ENCODE measurements around the gene ISLR. TPM values are rescaled to one million over a fixed set of nuclear protein-coding genes. Genes with fewer than 3 reads are reported as not detected.

The ISLR gene
- total and polyA plus RNA-seq, 2 of the 8 experiments (the other 6 are each of a cell fraction or from before 2014, with no cell fraction given): 0.29 to 0.35 TPM

DNA sequence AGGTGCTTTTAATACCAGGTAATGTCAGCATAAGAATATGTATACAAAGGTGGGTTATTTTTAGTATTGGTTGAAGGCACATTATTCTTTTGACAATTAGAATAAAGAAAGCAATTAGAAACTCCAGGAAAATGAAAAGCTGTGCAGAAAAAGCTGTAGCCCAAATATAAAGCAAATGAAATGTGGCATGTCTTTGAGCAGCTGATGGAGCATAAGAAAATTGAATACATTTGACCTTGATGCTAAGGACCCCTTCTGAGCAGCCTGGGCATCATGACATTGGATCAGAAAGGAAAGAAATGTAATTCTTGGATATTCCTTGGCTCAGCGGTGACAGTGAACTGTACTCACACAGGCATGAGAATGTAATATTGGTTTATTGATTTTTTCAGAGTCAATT lies 8.0 kb upstream of the ISLR start:
- H3K4me2 ChIP-seq (ENCODE audit: insufficient read depth in 1 of 2, low read depth in 2 of 2, low read length in 2 of 2): no peak overlapping the region
- no peak overlapping the region for H2BK5ac ChIP-seq (ENCODE audit: low read depth, low read length)
- H4K8ac ChIP-seq (ENCODE audit: extremely low read depth, insufficient read depth, low read length): no peak overlapping the region
- no peak overlapping the region for H3K4ac ChIP-seq (replicated peaks; ENCODE audit: insufficient read length, low read depth, low read length)
- no peaks in the 10 kb centered on the region for H3K79me2 ChIP-seq (ENCODE audit: control insufficient read depth in 1 of 2, insufficient read depth in 2 of 2, low read length in 2 of 2)
- H2BK15ac ChIP-seq (ENCODE audit: low read length): no peak overlapping the region
- H3K4me1 ChIP-seq (replicated peaks in 1 of 4; ENCODE audit: control insufficient read depth in 3 of 4, insufficient read depth in 4 of 4, low read length in 3 of 4): no peaks in the 10 kb centered on the region; a peak in 1 of 7 replicates
- peaks cover 2% of the 10 kb centered on the region; the same call in 1 of the 2 replicates for H3K23me2 ChIP-seq (ENCODE audit: low read depth, low read length)
- H2BK120ac ChIP-seq (replicated peaks; ENCODE audit: low read depth, low read length): no peak overlapping the region
- no peak overlapping the region for H3K18ac ChIP-seq (ENCODE audit: extremely low read depth, low read length)
- no peak overlapping the region for H3K23ac ChIP-seq (ENCODE audit: insufficient read length)
- no peak overlapping the region for H3K56ac ChIP-seq (replicated peaks; ENCODE audit: insufficient read length, low read depth, low read length)
- 95% methylated on average over 1 of the region's 1 CpG; no CpG with 5 or more reads in 1 of the 2 experiments for WGBS, 2 experiments (ENCODE audit: extremely low coverage in 1 of 2, insufficient coverage in 1 of 2, insufficient read length in 1 of 2, insufficient replicate concordance in 2 of 2, low coverage in 1 of 2, low lambda C conversion rate in 2 of 2, missing lambda C conversion rate in 1 of 2)
- H2BK20ac ChIP-seq (ENCODE audit: low read length): no peak overlapping the region
- DNase-seq (ENCODE audit: low read depth in 1 of 2, low spot score in 2 of 2) (no peak), FAIRE-seq (no peak)
- no peaks in the 10 kb centered on the region for H3K79me1 ChIP-seq (ENCODE audit: low read depth, low read length)
- no peaks in the 10 kb centered on the region for H3K36me3 ChIP-seq (ENCODE audit: control insufficient read depth in 2 of 4, insufficient read depth in 4 of 4, low read length in 3 of 4)
- no peaks in the 10 kb centered on the region for H3K27me3 ChIP-seq (replicated peaks in 1 of 4; ENCODE audit: control insufficient read depth in 3 of 4, extremely low read depth in 1 of 4, insufficient read depth in 3 of 4, low read length in 3 of 4)
- no peak overlapping the region for H3K14ac ChIP-seq (ENCODE audit: insufficient read length)
- H4K91ac ChIP-seq (replicated peaks; ENCODE audit: insufficient read length, low read length): no peak overlapping the region
- H2AFZ ChIP-seq (ENCODE audit: low read length): no peak overlapping the region
- ChIA-PET POLR2A (ENCODE audit: partially characterized antibody) (interaction anchor here (0.9 kb wide), 1 partner anchor 11 kb away, joined by 4 read pairs; no protein-coding TSS in a partner anchor), CTCF (ENCODE audit: partially characterized antibody) (interaction anchor here (0.7 to 1.4 kb wide), 5 partner anchors 9 to 155 kb away, joined by 3 to 7 read pairs (median 3); partner anchors contain the start of gene STRA6)
- H3K9me3 ChIP-seq (ENCODE audit: insufficient read depth in 2 of 2, low read depth in 1 of 2, low read length in 1 of 2): no peaks in the 10 kb centered on the region
- H4K20me1 ChIP-seq (replicated peaks in 1 of 2; ENCODE audit: control insufficient read depth in 1 of 2, insufficient read depth in 2 of 2, low read length in 2 of 2): no peaks in the 10 kb centered on the region
- no peak overlapping the region for H3K4me3 ChIP-seq (ENCODE audit: extremely low read depth in 1 of 4, insufficient read depth in 2 of 4, low read depth in 3 of 4, low read length in 4 of 4)
- no peak overlapping the region for H4K5ac ChIP-seq (ENCODE audit: insufficient read length, low read depth, low read length)
- H3K27ac ChIP-seq (ENCODE audit: low read depth, low read length): no peak overlapping the region
- H2AK5ac ChIP-seq (ENCODE audit: low read depth, low read length): no peak overlapping the region
- TF ChIP-seq SP4 (IDR thresholded peaks at IDR 0.05; ENCODE audit: low read length) (no peak), CHD1 (IDR thresholded peaks at IDR 0.05; ENCODE audit: low read depth, low read length) (no peak), CEBPB (IDR thresholded peaks at IDR 0.05; ENCODE audit: low read depth, low read length) (no peak), CBX5 (IDR thresholded peaks at IDR 0.05; ENCODE audit: low read depth, low read length) (no peak), RAD21 (IDR thresholded peaks at IDR 0.05 in 1 of 2, conservative IDR thresholded peaks at IDR 0.05 in 1 of 2; ENCODE audit: low read depth in 2 of 2, low read length in 2 of 2) (no peak), EGR1 (IDR thresholded peaks at IDR 0.05; ENCODE audit: borderline replicate concordance, low read depth, low read length) (no peak), SRF (IDR thresholded peaks at IDR 0.05; ENCODE audit: low read depth, low read length) (no peak), RFX5 (IDR thresholded peaks at IDR 0.05; ENCODE audit: borderline replicate concordance, low read depth, low read length) (no peak)
- TF ChIP-seq, protein P1, sequence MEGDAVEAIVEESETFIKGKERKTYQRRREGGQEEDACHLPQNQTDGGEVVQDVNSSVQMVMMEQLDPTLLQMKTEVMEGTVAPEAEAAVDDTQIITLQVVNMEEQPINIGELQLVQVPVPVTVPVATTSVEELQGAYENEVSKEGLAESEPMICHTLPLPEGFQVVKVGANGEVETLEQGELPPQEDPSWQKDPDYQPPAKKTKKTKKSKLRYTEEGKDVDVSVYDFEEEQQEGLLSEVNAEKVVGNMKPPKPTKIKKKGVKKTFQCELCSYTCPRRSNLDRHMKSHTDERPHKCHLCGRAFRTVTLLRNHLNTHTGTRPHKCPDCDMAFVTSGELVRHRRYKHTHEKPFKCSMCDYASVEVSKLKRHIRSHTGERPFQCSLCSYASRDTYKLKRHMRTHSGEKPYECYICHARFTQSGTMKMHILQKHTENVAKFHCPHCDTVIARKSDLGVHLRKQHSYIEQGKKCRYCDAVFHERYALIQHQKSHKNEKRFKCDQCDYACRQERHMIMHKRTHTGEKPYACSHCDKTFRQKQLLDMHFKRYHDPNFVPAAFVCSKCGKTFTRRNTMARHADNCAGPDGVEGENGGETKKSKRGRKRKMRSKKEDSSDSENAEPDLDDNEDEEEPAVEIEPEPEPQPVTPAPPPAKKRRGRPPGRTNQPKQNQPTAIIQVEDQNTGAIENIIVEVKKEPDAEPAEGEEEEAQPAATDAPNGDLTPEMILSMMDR (IDR thresholded peaks at IDR 0.05; ENCODE audit: control extremely low read depth in 1 of 3, insufficient read depth in 1 of 3, low read depth in 1 of 3, low read length in 3 of 3): no peak
- no peak overlapping the region for H2BK12ac ChIP-seq (ENCODE audit: low read depth, low read length)
- no peak overlapping the region for H3K9ac ChIP-seq (replicated peaks in 1 of 4; ENCODE audit: extremely low read depth in 1 of 4, low read depth in 3 of 4, low read length in 3 of 4)

Measured in H1 (cell line).